Hematopoietic multipotent progenitor cell treated with erythropoietin and hydrocortisone succinate and interleukin-3 and kit ligand, for 17 days (in vitro differentiated cells): ENCODE measurements around the gene JAG1.
"Not testable (repeated sequence)": the region's sequence is repeated elsewhere in the genome, so short reads cannot be mapped to it uniquely, and the experiment has no call there.

Experiments used
- DNase-seq: peaks from one replicate; pipeline ENCODE4 v3.0.0-alpha.2; 2015; ENCODE audit warnings: low spot score

Gene JAG1

DNA sequence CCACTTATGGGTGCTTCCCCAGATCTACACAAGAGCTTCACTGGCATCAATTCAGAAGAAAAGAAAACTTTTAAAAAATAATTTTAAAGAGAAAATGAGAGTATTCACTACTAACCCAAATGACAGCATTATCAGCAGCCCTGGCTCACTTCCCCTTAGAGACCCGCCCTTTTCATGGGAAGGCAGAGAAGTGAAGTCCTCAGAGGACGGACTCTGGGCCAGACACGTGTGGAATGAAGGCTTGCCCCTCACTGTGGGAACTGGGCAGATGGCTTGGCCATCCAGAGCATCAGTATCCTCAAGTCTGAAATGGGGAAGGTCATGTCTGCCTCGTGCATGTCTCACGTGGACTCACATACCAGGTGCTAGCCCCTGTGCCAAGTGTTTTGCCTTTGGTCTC, 63.5 kb downstream of the JAG1 start:
- DNase-seq, result no peak

DNA sequence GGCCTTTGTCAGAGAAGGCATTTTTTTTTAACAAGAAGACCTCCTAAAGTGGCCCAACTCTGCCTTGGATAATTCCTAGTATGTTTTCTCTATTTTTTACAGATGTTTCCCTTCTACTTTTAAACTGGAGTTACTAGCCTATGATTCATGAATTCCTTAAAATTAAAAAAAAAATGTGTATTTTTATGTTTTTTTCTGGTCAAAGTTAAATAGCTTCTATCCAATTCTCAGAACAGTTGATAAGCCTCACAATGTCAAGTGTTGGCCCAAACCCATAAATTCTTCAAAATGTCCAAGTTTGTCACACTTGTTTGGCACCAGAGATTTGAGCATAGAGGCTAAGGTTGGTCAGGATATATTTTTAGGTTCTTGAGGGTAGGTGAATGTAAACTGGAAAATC, 64.0 kb downstream of the JAG1 start:
- no peak for DNase-seq

DNA sequence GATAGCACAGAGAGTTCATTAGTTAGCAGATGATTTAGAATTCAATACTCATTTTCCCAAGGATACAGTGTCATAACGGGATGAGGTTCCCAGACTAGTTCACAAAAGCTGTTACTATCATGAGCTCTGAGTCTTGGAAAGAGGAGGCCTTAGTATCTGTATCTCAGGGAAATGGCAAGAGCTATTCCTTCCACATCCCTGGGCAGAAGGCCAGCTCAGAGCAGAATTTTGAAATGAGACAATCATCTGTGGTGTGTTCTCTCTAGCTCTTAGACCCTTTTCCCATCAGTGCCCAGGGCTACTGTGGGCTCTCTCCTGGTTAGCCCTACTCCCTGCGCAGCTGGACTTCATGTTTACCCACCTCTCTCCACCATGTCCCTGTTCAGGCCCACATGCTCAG, 64.5 kb downstream of the JAG1 start:
- no peak for DNase-seq

DNA sequence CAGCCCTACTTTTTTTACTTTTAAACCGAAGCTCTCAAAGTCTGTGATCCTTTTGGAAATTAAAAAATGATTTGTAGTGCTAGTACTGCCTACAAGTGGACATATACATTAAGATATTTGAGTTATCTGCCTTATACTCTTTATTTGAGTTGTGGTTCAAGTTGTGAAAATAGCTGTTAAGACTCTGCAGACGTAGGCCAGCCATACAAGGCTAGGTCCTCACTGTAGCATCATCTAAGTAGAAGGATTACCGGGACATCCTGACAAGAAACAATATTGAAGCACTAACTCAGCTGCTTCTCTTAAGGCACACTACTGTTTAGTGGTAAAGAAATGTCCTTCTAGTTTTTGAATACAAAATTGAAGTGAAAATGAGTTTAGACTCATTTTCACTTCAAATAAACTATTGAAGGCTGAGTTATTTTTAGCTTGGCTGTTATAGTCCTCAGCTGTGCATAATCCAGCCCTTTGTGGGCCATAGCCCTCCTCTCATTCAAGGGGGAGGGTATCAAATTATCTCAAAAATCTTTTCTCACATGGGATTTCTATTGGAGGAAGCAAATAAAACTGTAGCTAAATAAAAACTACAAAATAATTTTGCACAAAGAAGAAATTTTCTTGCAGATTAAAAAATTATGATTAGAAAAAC, 68.1 kb downstream of the JAG1 start:
- no peak for DNase-seq

DNA sequence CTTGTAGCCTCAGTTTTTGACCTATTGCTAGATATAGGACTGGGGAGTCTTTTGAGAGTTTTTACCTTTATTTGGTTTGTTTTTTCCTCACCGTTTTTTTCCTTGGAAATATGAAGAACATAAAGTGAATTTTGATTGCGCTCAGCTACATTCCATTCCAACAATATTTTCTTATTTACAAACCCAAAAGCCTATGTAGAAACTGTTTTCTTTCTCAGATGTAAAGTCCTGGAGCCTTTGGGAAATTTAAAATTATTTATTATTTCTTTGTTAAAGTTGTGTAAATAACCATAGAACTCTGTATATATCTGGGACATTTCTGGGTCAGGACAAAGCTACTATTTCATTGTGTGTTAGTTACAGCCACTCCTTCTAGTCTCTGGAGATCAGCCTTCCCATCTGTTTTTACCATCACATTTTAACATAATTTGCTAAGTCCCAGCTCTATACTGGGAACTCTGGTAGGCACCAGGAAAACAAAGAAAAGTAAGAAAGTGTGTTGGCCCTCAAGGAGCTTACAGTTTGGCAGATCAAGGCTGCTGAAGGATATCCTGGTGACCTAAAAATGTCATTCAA, 68.8 kb downstream of the JAG1 start:
- DNase-seq, result no peak

DNA sequence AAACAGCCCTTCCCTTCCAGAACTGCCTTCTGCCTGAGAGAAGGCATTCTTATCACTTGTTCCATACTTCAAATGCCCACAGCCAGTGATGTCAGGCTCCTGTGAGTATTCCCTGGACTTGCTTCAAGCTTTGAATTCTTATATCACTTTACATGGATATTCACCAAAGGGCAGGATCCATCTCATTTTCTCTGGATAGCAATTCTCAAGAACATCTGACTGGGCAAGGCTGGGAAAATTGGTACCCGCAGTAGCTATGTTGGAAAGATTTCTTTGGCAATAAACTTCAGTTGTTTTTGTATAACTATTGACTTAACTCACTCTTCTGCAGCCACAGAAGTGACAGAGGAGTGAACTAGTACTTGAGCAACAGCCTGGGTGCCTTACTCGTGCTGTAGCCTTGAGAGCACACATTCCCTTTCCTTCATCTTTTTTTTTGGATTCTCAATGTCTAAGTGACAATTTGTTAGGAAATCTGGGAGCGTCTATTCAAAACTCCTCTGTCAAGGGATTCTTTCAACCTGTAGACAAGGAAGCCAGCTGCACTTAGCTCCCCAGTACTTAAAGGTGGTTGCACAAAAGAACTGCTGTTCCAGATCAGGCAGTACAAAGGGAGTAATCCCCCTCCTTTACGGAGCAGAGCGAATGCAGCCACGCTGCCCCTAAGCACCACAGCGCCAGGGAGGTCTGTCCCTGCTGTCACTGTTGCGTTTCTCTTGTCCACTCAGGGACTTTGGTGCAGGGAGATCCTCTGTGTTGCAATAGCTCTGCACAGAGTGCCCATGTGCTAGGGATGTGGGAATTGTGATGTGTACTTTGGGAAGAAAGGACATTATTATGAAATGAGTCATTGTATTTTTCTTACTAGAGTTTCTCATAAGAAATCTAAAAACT, 69.6 kb downstream of the JAG1 start:
- DNase-seq, result no peak

DNA sequence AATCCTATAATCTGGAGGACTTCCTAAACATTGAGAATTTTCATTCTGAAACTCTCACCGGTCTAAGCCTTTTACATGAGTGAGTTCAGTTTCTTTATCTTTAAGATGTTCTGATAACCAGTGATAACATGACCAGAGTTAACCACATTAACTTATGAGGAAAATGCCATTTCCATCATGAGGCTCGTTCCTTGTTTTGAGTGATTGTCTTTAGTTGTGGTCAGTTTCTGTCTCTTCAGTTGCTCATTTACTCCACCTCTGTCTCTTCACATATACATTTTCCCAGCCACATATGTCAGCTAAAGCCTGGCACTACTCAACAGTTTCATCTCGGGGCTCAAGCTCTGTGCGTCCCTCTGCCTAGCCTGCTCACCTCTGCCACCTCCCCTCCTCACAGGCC, 70.4 kb downstream of the JAG1 start:
- DNase-seq, result no peak

DNA sequence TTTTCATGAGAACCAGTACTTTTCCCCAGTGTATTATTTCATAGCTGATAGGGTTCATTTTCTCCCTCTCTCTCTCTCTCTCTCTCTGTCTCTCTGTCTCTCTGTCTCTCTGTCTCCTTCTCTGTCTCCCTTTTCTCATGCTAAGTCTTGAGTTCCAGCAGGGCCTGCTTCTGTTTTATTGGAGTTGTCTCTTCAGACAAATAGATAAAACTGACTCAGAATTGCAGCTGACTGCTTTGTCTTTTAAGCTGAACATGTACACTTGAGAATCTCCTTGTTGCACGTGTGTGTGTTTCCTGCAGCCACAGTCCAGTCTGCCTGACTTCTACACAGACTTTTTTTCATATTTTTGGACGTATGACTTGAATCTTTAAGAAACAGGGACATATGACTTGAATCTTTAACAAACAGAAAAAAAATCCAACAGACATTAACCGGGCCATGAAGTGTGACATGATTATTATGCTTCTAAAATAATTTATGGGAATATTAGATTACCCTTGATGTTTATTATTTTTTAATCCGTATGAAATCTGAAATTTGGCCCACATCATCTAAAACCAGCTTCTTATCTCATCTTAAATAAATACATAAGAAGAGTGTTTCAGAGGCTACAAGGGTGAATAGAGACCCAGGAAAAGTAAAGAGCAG, 71.5 kb downstream of the JAG1 start:
- DNase-seq, result no peak

DNA sequence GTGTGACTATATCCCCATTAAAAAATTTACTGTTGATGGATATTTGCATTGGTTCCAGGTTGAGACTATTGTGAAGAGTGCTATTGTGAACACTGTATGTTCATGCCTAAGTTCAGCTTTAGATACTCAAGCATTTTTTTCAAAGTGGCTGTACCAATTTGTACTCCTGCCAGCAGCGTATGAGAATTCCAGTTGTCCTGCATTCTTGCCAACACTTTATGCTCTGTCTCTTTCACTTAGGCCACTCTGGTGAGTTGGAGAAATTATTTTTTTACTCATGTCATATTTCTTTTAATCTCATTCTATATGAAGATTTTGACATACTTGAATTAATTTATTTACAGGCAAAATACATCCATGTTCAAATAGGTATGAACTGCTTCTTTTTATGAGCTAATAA, 76.2 kb downstream of the JAG1 start:
- no peak for DNase-seq

DNA sequence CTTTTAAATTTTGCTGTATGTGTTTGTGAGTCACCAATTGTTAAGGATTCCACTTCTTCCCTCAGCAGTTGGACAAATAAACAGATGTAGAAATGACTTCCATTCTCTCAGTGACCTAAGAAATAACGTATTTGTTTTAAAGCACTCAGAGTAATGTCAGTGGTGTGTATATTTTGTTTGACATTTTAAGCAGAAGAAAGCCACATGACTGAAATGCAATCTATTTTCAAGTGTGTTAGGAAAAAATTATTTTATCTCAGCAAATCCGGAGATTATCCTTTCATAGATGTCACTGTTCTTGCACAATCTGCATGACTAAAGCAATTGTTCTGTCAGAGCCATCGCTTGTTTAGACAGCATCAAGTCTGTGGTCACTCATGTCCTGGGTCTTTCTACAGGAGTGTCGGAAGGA, 77.1 kb downstream of the JAG1 start:
- no peak for DNase-seq

DNA sequence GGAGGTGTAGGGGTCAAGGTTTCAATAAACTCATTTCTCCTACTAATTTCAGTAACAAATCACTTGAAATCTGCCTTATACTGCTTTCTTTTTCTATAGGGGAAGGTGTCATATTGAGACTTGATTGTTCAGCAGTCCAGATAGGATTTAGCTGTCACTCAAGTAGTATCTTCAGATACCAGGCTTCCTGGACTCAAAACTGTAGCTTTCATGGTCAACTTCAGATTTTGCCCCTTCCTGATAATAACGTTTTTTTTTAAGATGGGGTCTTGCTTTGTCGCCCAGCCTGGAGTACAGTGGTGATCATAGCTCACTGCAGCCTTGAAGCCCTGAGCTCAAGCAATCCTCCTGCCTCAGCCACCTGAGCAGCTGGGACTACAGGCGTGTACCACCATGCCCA, 77.8 kb downstream of the JAG1 start:
- DNase-seq, result no peak

DNA sequence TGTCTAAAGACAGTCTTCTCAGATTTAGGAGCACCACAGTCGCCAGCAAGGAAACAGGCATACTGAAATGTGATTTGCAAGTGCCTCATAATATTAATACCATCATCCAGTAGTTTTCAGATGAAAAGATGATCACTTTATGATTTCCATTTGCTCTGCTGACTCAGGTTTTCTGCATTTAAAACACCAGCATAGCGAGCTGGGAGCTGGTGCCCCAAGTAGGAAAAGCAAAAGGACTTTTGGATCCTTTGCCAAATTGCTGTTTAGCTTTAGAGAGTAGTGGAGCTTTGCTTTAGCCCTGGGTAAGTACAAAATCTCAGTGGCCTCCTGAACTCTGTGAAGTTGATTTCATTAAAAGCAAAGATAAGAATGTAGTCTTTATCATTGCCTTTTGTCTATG, 78.5 kb downstream of the JAG1 start:
- DNase-seq, result no peak

DNA sequence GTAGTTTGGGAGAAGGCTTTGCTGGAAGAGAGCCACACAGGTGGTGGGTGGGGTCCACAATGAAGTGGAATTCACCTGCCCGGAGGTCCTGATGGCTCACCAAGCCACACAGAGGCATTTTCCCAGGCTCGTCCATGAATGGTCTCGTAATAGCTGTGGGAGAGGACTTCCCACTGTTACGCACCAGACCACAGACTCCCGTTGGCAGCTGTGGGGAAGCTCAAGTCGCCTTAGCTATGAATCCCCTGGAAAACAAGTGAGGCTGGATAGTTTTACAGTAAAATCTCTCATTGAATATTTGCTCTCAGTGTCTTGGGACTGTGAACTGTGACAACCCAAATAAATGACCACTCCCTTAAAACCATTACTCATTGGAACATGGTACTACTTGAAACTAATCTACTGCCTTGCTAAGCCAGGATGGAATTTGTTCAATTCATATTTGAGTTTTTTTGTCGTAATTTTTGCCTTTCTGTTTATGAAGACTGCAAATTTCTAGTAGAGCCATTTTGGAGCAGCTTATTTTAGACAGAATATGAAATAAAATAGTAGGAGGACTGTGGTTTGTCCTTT, 79.4 kb downstream of the JAG1 start:
- DNase-seq, result no peak

DNA sequence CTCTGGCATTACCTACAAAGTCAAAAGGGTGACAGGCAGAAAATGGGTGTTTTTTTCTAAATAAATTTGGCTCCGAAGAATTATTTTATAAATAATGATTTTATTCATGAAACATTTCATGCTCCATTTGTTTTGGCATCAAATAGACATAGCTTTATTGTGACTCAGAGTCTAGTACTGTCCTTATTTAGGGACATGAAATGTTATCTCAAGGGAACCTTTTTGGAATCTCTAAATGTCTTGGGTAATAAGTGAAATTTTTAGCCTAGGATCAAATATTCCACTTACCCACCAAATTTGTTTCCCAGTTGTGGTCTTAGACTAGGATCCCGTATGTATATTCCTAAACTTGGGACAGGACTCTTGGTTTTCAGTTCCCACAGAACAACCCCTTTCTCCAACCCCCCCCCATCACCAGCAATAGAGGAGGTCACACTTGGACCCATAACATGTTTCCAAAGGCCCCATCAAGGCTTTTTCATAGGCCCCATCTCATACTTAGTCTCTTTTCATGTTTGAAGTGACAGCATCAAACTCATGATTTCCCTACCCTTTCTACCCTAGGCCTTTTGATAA, 81.8 kb downstream of the JAG1 start:
- no peak for DNase-seq

DNA sequence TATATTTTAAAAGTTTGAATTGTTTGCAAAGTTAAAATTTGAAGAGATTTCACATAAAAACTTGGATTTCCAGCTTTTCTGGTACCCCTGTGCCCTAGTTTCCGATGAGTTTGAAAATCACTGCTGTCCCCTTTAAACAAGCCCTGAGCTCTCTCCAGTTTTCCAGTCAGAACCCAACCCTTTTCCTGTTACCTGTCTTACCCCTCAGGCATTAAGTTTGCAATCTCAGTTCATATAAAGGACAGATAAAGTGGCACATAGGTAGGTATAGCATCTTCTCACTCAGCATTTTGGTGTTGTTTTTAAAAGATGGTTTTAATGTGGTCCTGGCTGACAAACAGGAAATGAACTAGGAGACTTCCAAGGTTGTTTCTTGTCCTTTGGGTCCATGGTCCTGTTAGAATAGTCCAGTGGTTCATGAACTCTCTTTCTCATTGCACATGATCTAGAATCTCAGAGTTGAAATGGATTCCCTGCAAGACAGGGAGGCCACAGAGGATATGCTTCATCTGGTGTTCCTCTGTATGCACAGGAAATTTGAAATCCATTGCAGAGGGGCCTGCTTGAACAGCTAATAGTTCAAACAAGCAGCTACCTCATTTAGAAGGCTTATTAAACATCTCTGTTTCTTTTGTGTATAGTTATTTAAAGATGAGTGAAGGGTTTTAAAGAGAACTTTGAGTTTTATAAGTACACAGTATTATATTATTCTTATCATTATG, 82.7 kb downstream of the JAG1 start:
- DNase-seq, result no peak

DNA sequence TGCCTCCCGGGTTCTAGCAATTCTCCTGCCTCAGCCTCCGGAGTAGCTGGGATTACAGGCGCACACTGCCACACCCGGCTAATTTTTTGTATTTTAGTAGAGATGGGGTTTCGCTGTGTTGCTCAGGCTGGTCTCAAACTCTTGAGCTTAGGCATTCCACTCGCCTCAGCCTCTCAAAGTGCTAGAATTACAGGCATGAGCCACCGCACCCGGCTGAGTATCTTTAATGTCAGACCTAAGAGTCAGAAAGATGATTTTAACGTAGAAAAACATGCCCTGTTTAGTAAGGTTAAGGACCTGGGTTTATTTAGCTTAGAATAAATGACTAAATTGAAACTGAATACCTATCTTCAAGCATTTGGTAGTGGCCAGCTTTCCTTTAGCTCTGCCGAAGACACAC, 83.4 kb downstream of the JAG1 start:
- DNase-seq, result not testable (repeated sequence)
